ENCODE measurements around the gene TOP1.

The TOP1 gene

GRCh38 chr20:41167118-41167470 lies 138.5 kb downstream of the TOP1 start:
- Histone ChIP-seq H3K9me3 (ENCODE audit: insufficient read depth, low read length, severe bottlenecking) (no peaks in the 10 kb centered on the region), H3K36me3 (ENCODE audit: insufficient read depth, low read length) (peaks cover 99% of the 10 kb centered on the region)

DNA sequence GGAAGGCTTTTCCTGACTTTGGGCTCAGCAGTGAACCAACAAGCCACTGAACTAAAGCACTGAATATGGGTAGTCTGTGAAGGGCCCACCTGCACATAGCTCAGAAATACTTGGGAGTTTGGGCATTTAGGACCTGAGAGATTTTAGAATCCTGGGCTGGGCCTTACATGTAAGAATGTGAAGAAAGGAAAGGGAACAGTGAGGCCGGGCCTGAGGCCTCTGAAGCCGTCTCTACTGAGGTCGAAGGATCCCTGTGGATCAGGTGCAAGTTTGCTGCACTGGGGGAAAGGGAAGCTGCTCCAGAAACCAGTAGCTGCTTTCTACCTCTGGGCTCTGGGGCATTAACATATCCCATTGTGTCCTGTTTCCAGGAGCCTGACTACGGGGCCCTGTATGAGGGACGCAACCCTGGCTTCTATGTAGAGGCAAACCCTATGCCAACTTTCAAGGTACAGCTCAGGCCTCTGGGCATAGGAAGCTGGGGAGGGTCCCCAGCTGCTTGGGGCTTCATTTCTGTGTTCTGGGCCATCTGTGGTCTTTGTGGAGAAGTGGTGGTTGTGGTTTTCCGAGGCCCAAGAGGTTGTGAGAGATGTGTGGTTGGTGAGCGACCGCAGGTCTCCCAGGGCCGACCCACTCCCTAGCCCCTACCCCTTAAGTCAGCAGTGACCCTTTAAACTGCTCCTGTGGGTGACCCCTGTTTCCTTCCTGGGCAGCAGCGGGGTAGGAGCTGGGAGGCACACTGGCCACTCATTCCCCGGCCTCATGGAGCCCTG lies 139.0 kb downstream of the TOP1 start:
- H3K27me3 ChIP-seq (ENCODE audit: insufficient read depth, low read length, poor library complexity), result no peaks in the 10 kb centered on the region

More at GRCh38 chr20:41167118-41167470, 138.5 kb downstream of the TOP1 start:
- Histone ChIP-seq H3K27me3 (ENCODE audit: insufficient read depth, low read length, poor library complexity) (no peaks in the 10 kb centered on the region), H3K4me3 (ENCODE audit: low read depth in 1 of 2, low read length in 2 of 2) (no peak overlapping the region), H3K4me1 (ENCODE audit: insufficient read depth, low read length) (no peaks in the 10 kb centered on the region), H3K27ac (ENCODE audit: low read length) (no peak overlapping the region), H4K20me1 (ENCODE audit: insufficient read depth, low read length) (peaks cover 89% of the 10 kb centered on the region), H3K4me2 (ENCODE audit: insufficient read depth, low read length) (no peak overlapping the region), H3K79me2 (ENCODE audit: insufficient read depth, low read length) (no peaks in the 10 kb centered on the region; the same call in 1 of the 2 replicates), H3K9ac (ENCODE audit: low read depth, low read length) (no peak overlapping the region), H2AFZ (ENCODE audit: low read depth, low read length) (no peak overlapping the region)
- ATAC-seq (ENCODE audit: insufficient read depth, low read depth) (peak; percentile 20; the same call in 1 of the 3 replicates), DNase-seq (no peak)
- no peak for TF ChIP-seq CTCF (IDR thresholded peaks at IDR 0.05; ENCODE audit: borderline replicate concordance, extremely low read depth, low read length, poor library complexity, severe bottlenecking)
- TF ChIP-seq EZH2 (IDR thresholded peaks at IDR 0.05; ENCODE audit: borderline replicate concordance, low read depth, low read length, severe bottlenecking), result no peak

GRCh38 chr20:41168281-41169161 lies 139.9 kb downstream of the TOP1 start:
- no peak overlapping the region for H3K4me2 ChIP-seq (ENCODE audit: insufficient read depth, low read length)

More for the DNA sequence above, 139.0 kb downstream of the TOP1 start:
- DNase-seq (no peak), ATAC-seq (ENCODE audit: insufficient read depth, low read depth) (peak; percentile 3; the same call in 1 of the 3 replicates)
- Histone ChIP-seq H3K79me2 (ENCODE audit: insufficient read depth, low read length) (no peaks in the 10 kb centered on the region; the same call in 1 of the 2 replicates), H3K9ac (ENCODE audit: low read depth, low read length) (no peak overlapping the region), H3K36me3 (ENCODE audit: insufficient read depth, low read length) (peaks cover 99% of the 10 kb centered on the region), H3K27ac (ENCODE audit: low read length) (no peak overlapping the region), H4K20me1 (ENCODE audit: insufficient read depth, low read length) (peaks cover 89% of the 10 kb centered on the region), H3K4me2 (ENCODE audit: insufficient read depth, low read length) (no peak overlapping the region), H2AFZ (ENCODE audit: low read depth, low read length) (no peak overlapping the region), H3K4me3 (ENCODE audit: low read depth in 1 of 2, low read length in 2 of 2) (no peak overlapping the region), H3K4me1 (ENCODE audit: insufficient read depth, low read length) (no peaks in the 10 kb centered on the region), H3K9me3 (ENCODE audit: insufficient read depth, low read length, severe bottlenecking) (no peaks in the 10 kb centered on the region)
- TF ChIP-seq CTCF (IDR thresholded peaks at IDR 0.05; ENCODE audit: borderline replicate concordance, extremely low read depth, low read length, poor library complexity, severe bottlenecking), result no peak
- TF ChIP-seq EZH2 (IDR thresholded peaks at IDR 0.05; ENCODE audit: borderline replicate concordance, low read depth, low read length, severe bottlenecking), result no peak

More at GRCh38 chr20:41168281-41169161, 139.9 kb downstream of the TOP1 start:
- H3K9ac ChIP-seq (ENCODE audit: low read depth, low read length), result no peak overlapping the region
- H2AFZ ChIP-seq (ENCODE audit: low read depth, low read length), result no peak overlapping the region
- no peak for TF ChIP-seq CTCF (IDR thresholded peaks at IDR 0.05; ENCODE audit: borderline replicate concordance, extremely low read depth, low read length, poor library complexity, severe bottlenecking)
- no peak for TF ChIP-seq EZH2 (IDR thresholded peaks at IDR 0.05; ENCODE audit: borderline replicate concordance, low read depth, low read length, severe bottlenecking)
- H3K36me3 ChIP-seq (ENCODE audit: insufficient read depth, low read length), result peaks cover 99% of the 10 kb centered on the region
- no peaks in the 10 kb centered on the region; the same call in 1 of the 2 replicates for H3K79me2 ChIP-seq (ENCODE audit: insufficient read depth, low read length)
- peaks cover 87% of the 10 kb centered on the region for H4K20me1 ChIP-seq (ENCODE audit: insufficient read depth, low read length)
- H3K4me1 ChIP-seq (ENCODE audit: insufficient read depth, low read length), result no peaks in the 10 kb centered on the region
- H3K9me3 ChIP-seq (ENCODE audit: insufficient read depth, low read length, severe bottlenecking), result no peaks in the 10 kb centered on the region
- no peak overlapping the region for H3K4me3 ChIP-seq (ENCODE audit: low read depth in 1 of 2, low read length in 2 of 2)
- H3K27me3 ChIP-seq (ENCODE audit: insufficient read depth, low read length, poor library complexity), result no peaks in the 10 kb centered on the region
- no peak overlapping the region for H3K27ac ChIP-seq (ENCODE audit: low read length)
- ATAC-seq (ENCODE audit: insufficient read depth, low read depth), result no peak
- no peak for DNase-seq
